Astrocyte of the spinal cord (primary cell): ENCODE results near the gene USP9X.

Experiments used
- DNase-seq: peaks from one replicate; pipeline ENCODE4 v3.0.0; 2011; ENCODE audit warnings: low read depth, low spot score
- H3K4me3 ChIP-seq: 2 replicates; pipeline ENCODE4 v1.5.1; 2011; ENCODE audit warnings: low read depth, mild to moderate bottlenecking, low read length, moderate library complexity
- in situ Hi-C: cut with HindIII; loops from 2 replicates; pipeline ENCODE4 v1.10.0; 2017; ENCODE audit warnings: low sequenced_read_pairs
- TF ChIP-seq, protein P1 (sequence below): IDR thresholded peaks from 2 replicates; pipeline ENCODE4 v1.5.1; 2012; ENCODE audit warnings: low read depth, mild to moderate bottlenecking, low read length, inconsistent platforms

USP9X gene

DNA sequence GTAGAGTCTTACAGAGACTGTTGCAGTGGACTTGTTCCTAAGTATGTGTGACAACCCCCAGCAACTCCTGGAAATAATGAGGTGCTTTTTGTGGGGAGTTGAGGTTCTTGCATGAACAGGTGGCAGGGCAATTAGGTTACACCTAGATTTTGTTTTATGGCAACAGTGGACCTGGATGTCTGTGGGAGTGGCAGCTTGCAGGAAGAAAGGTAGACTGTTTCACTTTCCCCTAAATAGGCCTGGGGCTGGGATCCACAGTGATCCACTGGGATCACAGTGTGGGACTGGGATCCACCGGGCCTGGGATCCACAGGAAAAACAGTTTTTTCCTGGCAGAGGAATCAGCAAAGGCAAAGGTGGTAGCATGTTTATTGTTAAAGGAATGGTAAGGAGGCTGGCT lies 18.3 kb upstream of the USP9X start:
- TF ChIP-seq, protein P1, sequence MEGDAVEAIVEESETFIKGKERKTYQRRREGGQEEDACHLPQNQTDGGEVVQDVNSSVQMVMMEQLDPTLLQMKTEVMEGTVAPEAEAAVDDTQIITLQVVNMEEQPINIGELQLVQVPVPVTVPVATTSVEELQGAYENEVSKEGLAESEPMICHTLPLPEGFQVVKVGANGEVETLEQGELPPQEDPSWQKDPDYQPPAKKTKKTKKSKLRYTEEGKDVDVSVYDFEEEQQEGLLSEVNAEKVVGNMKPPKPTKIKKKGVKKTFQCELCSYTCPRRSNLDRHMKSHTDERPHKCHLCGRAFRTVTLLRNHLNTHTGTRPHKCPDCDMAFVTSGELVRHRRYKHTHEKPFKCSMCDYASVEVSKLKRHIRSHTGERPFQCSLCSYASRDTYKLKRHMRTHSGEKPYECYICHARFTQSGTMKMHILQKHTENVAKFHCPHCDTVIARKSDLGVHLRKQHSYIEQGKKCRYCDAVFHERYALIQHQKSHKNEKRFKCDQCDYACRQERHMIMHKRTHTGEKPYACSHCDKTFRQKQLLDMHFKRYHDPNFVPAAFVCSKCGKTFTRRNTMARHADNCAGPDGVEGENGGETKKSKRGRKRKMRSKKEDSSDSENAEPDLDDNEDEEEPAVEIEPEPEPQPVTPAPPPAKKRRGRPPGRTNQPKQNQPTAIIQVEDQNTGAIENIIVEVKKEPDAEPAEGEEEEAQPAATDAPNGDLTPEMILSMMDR: no peak
- no peak overlapping the region for H3K4me3 ChIP-seq
- in situ Hi-C loops: no loop called here
- DNase-seq: no peak

DNA sequence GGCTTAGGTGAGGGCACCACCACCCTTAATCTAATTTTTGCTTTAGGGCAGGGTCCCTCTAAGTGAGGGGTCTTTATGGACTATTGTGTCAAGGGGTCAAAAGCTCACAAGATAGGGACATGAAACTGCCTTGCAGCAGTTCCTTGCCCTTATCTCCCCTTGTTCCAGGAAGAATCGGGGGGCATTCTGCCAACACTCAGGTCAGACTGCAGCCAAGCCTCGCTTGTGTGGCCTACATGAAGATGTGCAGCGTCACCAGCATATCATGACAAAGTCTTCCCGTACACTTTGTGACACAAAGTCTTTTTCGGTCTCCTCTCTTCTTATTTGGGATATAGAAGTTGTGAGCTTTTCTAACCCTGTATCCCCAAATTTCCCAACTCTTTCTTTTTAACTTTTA lies 17.5 kb upstream of the USP9X start:
- no peak overlapping the region for H3K4me3 ChIP-seq
- DNase-seq: no peak
- in situ Hi-C loops: no loop called here
- TF ChIP-seq, protein P1: no peak

DNA sequence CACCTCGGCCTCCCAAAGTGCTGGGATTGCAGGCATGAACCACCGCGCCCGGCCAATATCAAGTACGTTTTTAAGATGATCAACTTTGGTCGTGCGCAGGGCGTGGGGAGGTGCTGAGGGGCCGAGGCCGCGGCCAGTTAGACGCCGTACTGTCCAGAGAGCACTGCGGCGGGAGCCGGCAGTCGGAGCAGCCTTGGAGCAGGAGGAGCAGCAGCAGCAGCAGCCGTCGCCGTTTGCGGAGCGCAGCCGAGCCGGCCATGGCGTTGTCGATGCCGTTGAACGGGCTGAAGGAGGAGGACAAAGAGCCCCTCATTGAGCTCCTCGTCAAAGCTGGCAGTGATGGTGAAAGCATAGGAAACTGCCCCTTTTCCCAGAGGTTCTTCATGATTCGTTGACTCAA lies 8.5 kb upstream of the USP9X start:
- in situ Hi-C loops: no loop called here
- no peak overlapping the region for H3K4me3 ChIP-seq
- TF ChIP-seq, protein P1: no peak
- DNase-seq: no peak

DNA sequence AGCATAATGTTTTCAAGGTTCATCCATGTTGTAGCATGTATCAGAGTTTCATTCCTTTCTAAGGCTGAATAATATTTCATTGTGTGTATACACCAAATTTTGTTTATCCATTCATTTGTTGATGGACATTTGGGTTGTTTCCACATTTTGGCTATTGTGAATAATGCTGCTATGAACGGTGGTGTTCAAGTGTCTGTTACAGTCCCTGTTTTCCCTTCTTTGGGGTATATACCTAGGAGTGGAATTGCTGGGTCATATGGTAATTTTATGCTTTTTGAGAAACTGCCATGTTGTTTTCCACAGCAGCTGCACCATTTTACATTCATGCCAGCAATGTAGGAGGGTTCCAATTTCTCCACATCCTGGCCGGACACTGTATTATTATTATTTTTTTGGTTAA lies 3.4 kb upstream of the USP9X start:
- no peak for DNase-seq
- no peak overlapping the region for H3K4me3 ChIP-seq
- TF ChIP-seq, protein P1: no peak
- in situ Hi-C loops: no loop called here

DNA sequence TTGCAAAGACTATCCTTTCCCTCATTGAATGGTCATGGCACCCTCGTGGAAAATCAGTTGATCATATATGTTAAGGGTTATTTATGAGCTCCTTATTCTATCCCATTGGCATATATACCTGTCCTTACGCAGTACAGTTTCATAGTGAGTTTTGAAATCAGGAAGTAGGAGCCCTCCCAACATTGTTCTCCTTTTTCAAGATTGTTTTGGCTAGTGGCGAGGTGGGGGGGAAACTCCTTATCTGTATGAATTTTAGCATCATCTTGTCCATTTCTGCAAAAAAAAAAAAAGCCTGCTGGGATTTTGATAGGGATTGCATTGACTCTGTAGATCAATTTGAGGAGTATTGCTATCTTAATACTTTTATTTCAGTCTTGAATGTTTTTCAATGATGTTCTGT lies 2.5 kb upstream of the USP9X start:
- H3K4me3 ChIP-seq: no peak overlapping the region
- DNase-seq: no peak
- TF ChIP-seq, protein P1: no peak
- in situ Hi-C loops: no loop called here

DNA sequence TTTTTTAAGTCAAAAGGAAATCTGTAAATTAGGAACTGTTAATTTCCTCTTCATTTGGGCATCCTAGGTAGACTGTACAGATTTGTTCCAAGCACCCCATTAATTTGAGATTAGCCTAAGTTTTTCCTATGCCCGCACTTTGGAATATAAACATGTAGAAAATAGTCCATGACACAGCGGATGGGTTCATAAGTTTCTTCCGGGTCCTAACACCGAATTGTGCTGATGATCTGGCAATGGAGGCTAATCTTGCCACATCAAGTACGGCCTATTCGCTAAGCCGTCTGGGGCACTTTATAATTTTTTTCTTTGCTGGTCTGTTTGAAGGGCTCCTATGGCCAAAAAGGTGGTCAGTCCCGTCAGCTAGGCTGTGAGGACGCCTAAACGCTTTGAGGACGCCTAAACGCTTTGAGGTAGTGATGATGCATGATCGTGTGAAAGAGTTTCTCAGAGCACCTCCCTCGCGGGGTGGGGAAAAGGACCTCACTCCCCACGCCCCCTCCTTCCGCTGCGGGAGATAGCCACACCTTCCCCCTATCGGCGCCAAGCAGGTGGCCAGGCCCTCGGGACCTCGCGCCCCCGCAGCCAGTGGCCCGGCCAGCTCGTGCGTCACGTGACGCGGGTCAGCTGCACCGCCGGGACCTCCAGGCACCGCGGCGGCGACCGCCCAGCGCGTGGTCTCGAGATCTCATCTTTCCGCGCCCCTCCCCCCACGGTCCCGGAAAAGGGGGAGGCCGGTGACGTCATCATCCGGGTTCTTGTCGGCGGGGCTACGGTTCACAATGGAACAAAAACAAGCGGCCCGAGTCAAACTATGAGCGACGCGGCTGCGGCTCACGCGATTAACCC lies 977 bp upstream of the USP9X start:
- TF ChIP-seq, protein P1: no peak
- in situ Hi-C loops: no loop called here
- peak; percentile 98 for DNase-seq
- peak overlapping the region; percentile 95 for H3K4me3 ChIP-seq

DNA sequence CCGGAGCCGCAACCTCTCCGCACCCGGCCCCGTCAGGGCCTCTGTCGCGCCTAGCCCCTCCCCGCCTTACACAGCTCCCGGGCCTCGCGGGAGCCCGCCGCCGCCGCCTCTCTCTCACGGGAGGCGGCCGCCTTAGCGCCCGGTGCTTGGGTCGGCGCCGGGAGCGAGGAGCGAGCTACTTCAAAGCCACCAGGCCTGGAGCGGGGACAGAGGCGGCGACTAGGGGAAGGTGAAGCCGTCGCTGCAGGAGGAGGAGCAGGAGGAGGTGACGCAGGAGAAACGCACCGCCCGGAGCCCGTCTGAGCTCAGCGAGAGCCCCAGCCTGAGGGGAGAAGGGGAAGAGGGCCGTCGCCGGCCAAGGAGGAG lies 250 bp downstream of the USP9X start:
- peak; percentile 78 for DNase-seq
- TF ChIP-seq, protein P1: no peak
- in situ Hi-C loops: no loop called here
- peak overlapping the region; percentile 95 for H3K4me3 ChIP-seq
